K562 (cell line): ENCODE measurements around the gene TREH. TPM values are rescaled to one million over a fixed set of nuclear protein-coding genes. Genes with fewer than 3 reads are reported as not detected.
A peak's percentile ranks its signal among the peaks of the same experiment; 100 is the strongest.

Experiments used
- BCL6 ChIP-seq: fragments of 250-450 bp; sonication (Bioruptor Pico); IDR thresholded peaks from 2 replicates; pipeline ENCODE4 v1.4.0; 2020
- CREBBP ChIP-seq: IDR thresholded peaks from one replicate; pipeline ENCODE4 v1.6.1; 2012; ENCODE audit warnings: low read depth, mild to moderate bottlenecking, control low read depth, inconsistent platforms, low read length
- DIDO1 ChIP-seq: fragments of 450-650 bp; IDR thresholded peaks from 2 replicates; pipeline ENCODE4 v1.6.1; 2016; ENCODE audit warnings: low read depth, missing biosample characterization, missing genetic modification characterization
- ELF1 ChIP-seq: fragments of 200-800 bp; sonication (Bioruptor generic); IDR thresholded peaks from 2 replicates; pipeline ENCODE4 v1.6.1; 2016; ENCODE audit warnings: missing genetic modification characterization, missing compliant biosample characterization
- ELK1 ChIP-seq: sonication (generic); formaldehyde crosslinking; IDR thresholded peaks from 2 replicates; pipeline ENCODE4 v1.8.1; 2022; ENCODE audit warnings: missing genetic modification reagents
- FOXK2 ChIP-seq, 2 experiments: fragments of 450-650 bp; IDR thresholded peaks in 1 of 2; conservative IDR thresholded peaks in 1 of 2; 2 replicates each; pipeline ENCODE4 v1.6.1; 2016; ENCODE audit warnings: low read depth in 2 of 2, mild to moderate bottlenecking in 1 of 2
- GATAD2B ChIP-seq: fragments of 450-650 bp; IDR thresholded peaks from 2 replicates; pipeline ENCODE4 v1.6.1; 2017; ENCODE audit warnings: mild to moderate bottlenecking, borderline replicate concordance
- HDGF ChIP-seq: fragments of 450-650 bp; IDR thresholded peaks from 2 replicates; pipeline ENCODE4 v1.6.1; 2016
- HNRNPH1 ChIP-seq: fragments of 200-400 bp; formaldehyde crosslinking; optimal IDR thresholded peaks from 2 replicates; pipeline ENCODE3; 2017; ENCODE audit warnings: low read depth, mild to moderate bottlenecking, low read length, moderate library complexity
- HOMEZ ChIP-seq: fragments of 250-450 bp; sonication (Bioruptor Pico); IDR thresholded peaks from 2 replicates; pipeline ENCODE4 v1.4.0; 2020; ENCODE audit warnings: mild to moderate bottlenecking, moderate library complexity
- ILK ChIP-seq: fragments of 450-650 bp; IDR thresholded peaks from 2 replicates; pipeline ENCODE4 v1.6.1; 2016; ENCODE audit warnings: missing genetic modification characterization, low read depth, mild to moderate bottlenecking, missing compliant biosample characterization, moderate library complexity, borderline replicate concordance
- PHB ChIP-seq: fragments of 250-450 bp; sonication (Bioruptor Pico); IDR thresholded peaks from 2 replicates; pipeline ENCODE4 v1.5.0; 2021
- PHF21A ChIP-seq: fragments of 450-650 bp; IDR thresholded peaks from 2 replicates; pipeline ENCODE4 v1.6.1; 2017; ENCODE audit warnings: low read depth, borderline replicate concordance
- SAP30 ChIP-seq: fragments of 200-600 bp; sonication (generic); IDR thresholded peaks from 2 replicates; pipeline ENCODE4 v1.6.1; 2012; ENCODE audit warnings: borderline replicate concordance, low read depth, mild to moderate bottlenecking, moderate library complexity, low read length, control low read depth, inconsistent platforms; ENCODE audit not compliant: insufficient read depth, poor library complexity, severe bottlenecking
- SIN3B ChIP-seq: fragments of 450-650 bp; IDR thresholded peaks from 2 replicates; pipeline ENCODE4 v1.6.1; 2017; ENCODE audit warnings: low read depth, mild to moderate bottlenecking, moderate library complexity
- ZBTB40 ChIP-seq, 2 experiments: fragments of 450-650 bp in 1 of 2; sonication (generic) in 1 of 2; formaldehyde crosslinking in 1 of 2; IDR thresholded peaks; 2 replicates each; pipeline versions ENCODE4 v1.7.1 to v1.9.0; 2016 to 2022; ENCODE audit warnings: inconsistent platforms in 1 of 2, mild to moderate bottlenecking in 1 of 2, missing genetic modification reagents in 1 of 2
- polyA plus RNA-seq, 8 experiments: library from polyadenylated mRNA; depleted of rRNA in 4 of 8; stranded (reverse) in 5 of 8; unstranded in 3 of 8; fragments of >200 nt; fragmentation: Nextera tagmentation in 2 of 8; fragmentation: Illumina TruSeq in 1 of 8; extraction: Ambion mirVana in 2 of 8; extraction: Trizol in 1 of 8; gene quantifications; 2 replicates each; pipeline versions ENCODE4 v1.2.1 to v1.2.3, GENCODE V29; 2011 to 2014; ENCODE audit warnings: inconsistent platforms in 1 of 8, missing spikeins in 1 of 8
- total RNA-seq, 7 experiments: library from RNA; depleted of rRNA in 6 of 7; stranded (reverse); fragments of >200 nt in 6 of 7; fragmentation: Illumina TruSeq in 2 of 7; extraction: Trizol in 2 of 7; gene quantifications; 2 replicates each; pipeline versions ENCODE4 v1.2.1 to v1.2.3, GENCODE V29; 2011 to 2021; ENCODE audit warnings: low replicate concordance in 1 of 7

The TREH gene
- total and polyA plus RNA-seq, 9 of the 15 experiments (the other 6 are each of a cell fraction or from before 2014, with no cell fraction given): 0.09 to 0.20 (median 0.11) TPM; not detected in 6

GRCh38 chr11:118621071-118621783 is 58.2 kb downstream of the TREH start (continued):
- TF ChIP-seq HNRNPH1: no peak
- TF ChIP-seq FOXK2 (conservative IDR thresholded peaks at IDR 0.05 in 1 of 2, IDR thresholded peaks at IDR 0.05 in 1 of 2; ENCODE audit: low read depth in 2 of 2): peak in 1 of 2 experiments; percentile 19; a peak in 1 of 4 replicates
- TF ChIP-seq ELF1 (tag): no peak; the same call in 1 of the 2 replicates
- no peak for TF ChIP-seq DIDO1 (tag)
- TF ChIP-seq ELK1 (CRISPR knock-in tag): no peak
- peak; percentile 71 for TF ChIP-seq ZBTB40 (IDR thresholded peaks at IDR 0.05)
- no peak for TF ChIP-seq ZBTB40 (CRISPR knock-in tag; IDR thresholded peaks at IDR 0.05)
- no peak for TF ChIP-seq SIN3B
- no peak for TF ChIP-seq PHB (CRISPR knock-in tag)
- TF ChIP-seq BCL6 (CRISPR knock-in tag): no peak
- TF ChIP-seq HOMEZ (CRISPR knock-in tag): no peak
- no peak for TF ChIP-seq ILK (tag)
- no peak for TF ChIP-seq SAP30
- no peak for TF ChIP-seq CREBBP
- no peak for TF ChIP-seq GATAD2B
- no peak for TF ChIP-seq PHF21A
- peak; percentile 93 for TF ChIP-seq HDGF
